Thoracic aorta (tissue), 2 donors: ENCODE data around the gene AFDN. TPM values are rescaled to one million over a fixed set of nuclear protein-coding genes. Genes with fewer than 3 reads are reported as not detected.

Experiments
- ATAC-seq: fragments of 150-250 bp; one replicate; pipeline ENCODE4 v1.8.0; 2017; ENCODE audit warnings: low read depth; ENCODE audit not compliant: insufficient number of reproducible peaks, low FRiP score
- DNase-seq: peaks from one replicate; pipeline ENCODE4 v3.0.0-alpha.2; 2020; ENCODE audit warnings: low spot score
- H3K27ac ChIP-seq, 2 donors: fragments of 200-600 bp; sonication (generic); 1 replicate in 1 of 2; 2 replicates in 1 of 2; pipeline ENCODE4 v1.5.1; 2016; ENCODE audit warnings: mild to moderate bottlenecking in 2 of 2, moderate library complexity in 2 of 2
- H3K27me3 ChIP-seq: fragments of 200-600 bp; sonication (generic); replicated peaks from 2 replicates; pipeline ENCODE4 v1.6.0; 2016; ENCODE audit warnings: mild to moderate bottlenecking; ENCODE audit not compliant: insufficient read depth
- H3K36me3 ChIP-seq: fragments of 200-600 bp; sonication (generic); one replicate; pipeline ENCODE4 v1.5.1; 2016
- H3K4me1 ChIP-seq, 2 donors: fragments of 200-600 bp; sonication (generic); 1 replicate in 1 of 2; 2 replicates in 1 of 2; pipeline versions ENCODE4 v1.5.1 to v1.6.0; 2016; ENCODE audit warnings: low read depth in 2 of 2, mild to moderate bottlenecking in 1 of 2; ENCODE audit not compliant: control insufficient read depth in 1 of 2
- H3K4me3 ChIP-seq: fragments of 200-600 bp; sonication (generic); 2 replicates; pipeline ENCODE4 v1.5.1; 2016; ENCODE audit warnings: mild to moderate bottlenecking
- H3K9me3 ChIP-seq: fragments of 200-600 bp; sonication (generic); 2 replicates; pipeline ENCODE4 v1.5.1; 2016
- total RNA-seq, 2 donors: library from RNA; depleted of rRNA; stranded (reverse); fragments of >200 nt; gene quantifications; one replicate each; pipeline versions ENCODE4 v1.1.0 to v1.2.3, GENCODE V29; 2016
- TF ChIP-seq, protein P1 (sequence below): fragments of 200-600 bp; sonication (generic); IDR thresholded peaks from one replicate; pipeline ENCODE4 v1.5.1; 2019; ENCODE audit warnings: antibody characterized with exemption

AFDN gene
- total RNA-seq, 2 donors from 2014 or later = 70.5 to 79.5 TPM

DNA sequence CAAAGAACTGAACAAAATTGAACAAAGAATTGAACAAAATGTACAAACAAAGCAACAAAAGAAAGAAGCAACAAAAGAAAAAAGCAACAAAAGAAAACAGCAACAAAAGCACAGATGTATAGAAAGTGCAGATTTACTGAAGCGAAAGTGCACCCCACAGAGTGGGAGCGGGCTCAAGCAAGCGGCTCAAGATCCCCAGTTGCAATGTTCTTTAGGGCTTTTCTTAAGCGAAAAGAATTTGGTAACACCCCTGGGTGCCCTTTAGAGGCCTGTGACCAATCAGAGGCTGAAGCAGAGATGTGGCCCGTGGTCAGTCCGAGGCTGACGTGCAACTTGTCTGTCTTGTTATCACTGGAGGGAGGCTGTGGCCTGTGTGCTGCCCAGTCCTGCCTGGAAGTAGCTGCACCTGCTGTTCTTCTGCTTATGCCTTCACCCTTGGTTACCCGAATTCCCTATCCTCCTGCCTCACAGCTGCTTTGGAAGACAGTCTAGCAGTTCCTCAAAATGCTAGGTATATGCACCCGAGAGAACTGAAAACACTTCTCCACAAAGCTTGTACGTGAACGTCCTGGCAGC lies 157.5 kb downstream of the AFDN start:
- no peaks in the 10 kb centered on the region for H3K36me3 ChIP-seq
- TF ChIP-seq, protein P1, sequence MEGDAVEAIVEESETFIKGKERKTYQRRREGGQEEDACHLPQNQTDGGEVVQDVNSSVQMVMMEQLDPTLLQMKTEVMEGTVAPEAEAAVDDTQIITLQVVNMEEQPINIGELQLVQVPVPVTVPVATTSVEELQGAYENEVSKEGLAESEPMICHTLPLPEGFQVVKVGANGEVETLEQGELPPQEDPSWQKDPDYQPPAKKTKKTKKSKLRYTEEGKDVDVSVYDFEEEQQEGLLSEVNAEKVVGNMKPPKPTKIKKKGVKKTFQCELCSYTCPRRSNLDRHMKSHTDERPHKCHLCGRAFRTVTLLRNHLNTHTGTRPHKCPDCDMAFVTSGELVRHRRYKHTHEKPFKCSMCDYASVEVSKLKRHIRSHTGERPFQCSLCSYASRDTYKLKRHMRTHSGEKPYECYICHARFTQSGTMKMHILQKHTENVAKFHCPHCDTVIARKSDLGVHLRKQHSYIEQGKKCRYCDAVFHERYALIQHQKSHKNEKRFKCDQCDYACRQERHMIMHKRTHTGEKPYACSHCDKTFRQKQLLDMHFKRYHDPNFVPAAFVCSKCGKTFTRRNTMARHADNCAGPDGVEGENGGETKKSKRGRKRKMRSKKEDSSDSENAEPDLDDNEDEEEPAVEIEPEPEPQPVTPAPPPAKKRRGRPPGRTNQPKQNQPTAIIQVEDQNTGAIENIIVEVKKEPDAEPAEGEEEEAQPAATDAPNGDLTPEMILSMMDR = no peak
- ATAC-seq (no peak), DNase-seq (no peak)
- no peaks in the 10 kb centered on the region for H3K27me3 ChIP-seq
- H3K27ac ChIP-seq = no peak overlapping the region
- H3K4me3 ChIP-seq = no peak overlapping the region
- no peaks in the 10 kb centered on the region for H3K4me1 ChIP-seq
- H3K9me3 ChIP-seq = no peaks in the 10 kb centered on the region

DNA sequence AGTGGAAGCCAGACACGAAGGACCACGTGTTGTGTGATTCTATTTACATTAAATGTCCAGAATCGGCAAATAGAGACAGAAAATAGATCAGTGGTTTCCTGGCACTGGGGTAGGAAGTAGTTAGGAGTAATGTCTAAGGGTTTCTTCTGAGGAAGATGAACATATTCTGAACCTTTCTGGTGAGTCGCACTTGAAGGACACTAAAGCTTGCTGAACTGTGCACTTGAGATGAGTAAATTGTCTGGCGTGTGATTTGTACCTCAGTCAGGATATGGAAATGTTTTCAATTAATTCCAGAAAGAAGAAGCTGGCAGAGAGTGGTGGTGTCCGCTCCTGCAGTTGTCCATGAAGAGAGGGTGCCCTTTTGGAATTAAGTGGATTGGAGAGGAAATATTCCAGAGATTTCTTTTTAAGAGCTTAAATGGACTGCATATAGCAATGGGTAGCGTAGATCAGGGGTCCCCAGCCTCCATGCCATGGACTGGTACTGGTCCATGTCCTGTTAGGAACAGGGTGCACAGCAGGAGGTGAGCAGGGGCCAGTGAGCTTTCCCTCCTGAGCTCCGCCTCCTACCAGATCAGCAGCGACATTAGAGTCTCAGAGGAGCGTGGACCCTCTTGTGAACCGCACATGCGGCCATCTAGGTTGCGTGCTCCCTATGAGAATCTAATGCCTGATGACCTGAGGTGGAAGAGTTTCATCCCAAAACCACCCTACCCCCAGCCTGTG lies 158.3 kb downstream of the AFDN start:
- H3K27ac ChIP-seq = no peak overlapping the region
- TF ChIP-seq, protein P1 = no peak
- H3K4me1 ChIP-seq = no peaks in the 10 kb centered on the region
- no peaks in the 10 kb centered on the region for H3K27me3 ChIP-seq
- no peaks in the 10 kb centered on the region for H3K36me3 ChIP-seq
- no peak overlapping the region for H3K4me3 ChIP-seq
- H3K9me3 ChIP-seq = no peaks in the 10 kb centered on the region
- DNase-seq (no peak), ATAC-seq (no peak)

DNA sequence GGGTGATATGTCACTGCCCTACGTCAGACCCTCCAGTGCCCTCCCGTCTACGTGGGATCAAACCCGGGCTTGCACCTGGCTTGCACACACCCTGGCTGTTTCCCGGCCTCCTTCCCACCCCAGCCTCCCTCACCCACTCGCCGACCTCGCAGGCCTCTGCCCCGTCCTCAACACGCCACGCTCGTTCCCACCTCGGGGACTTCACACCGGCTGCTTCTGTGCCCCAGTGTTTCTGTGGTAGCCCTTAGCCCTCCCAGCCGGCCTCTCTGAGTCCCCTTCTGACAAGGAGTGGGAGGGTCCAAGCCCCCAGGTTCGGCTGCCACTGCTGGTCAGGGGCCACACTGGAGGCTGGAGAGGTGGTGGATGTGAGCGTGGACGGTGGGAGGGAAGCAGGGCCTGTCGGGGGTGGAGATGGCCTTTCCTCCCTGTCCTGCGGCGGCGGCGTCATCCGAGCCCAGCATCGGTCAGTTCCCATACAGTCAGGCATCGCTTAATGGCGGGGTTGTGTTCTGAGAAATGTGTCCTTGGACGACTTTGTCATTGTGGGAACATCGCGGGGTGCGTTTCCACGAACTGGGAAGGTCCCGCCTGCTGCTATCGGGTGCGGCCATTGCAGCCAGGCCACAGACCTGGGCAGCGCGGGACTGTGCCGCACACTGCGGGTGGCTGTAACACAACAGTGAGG lies 159.3 kb downstream of the AFDN start:
- H3K4me3 ChIP-seq = no peak overlapping the region
- no peaks in the 10 kb centered on the region for H3K27me3 ChIP-seq
- no peaks in the 10 kb centered on the region for H3K4me1 ChIP-seq
- TF ChIP-seq, protein P1 = no peak
- H3K9me3 ChIP-seq = no peaks in the 10 kb centered on the region
- no peak for ATAC-seq
- H3K27ac ChIP-seq = no peak overlapping the region
- no peaks in the 10 kb centered on the region for H3K36me3 ChIP-seq
- DNase-seq = no peak

DNA sequence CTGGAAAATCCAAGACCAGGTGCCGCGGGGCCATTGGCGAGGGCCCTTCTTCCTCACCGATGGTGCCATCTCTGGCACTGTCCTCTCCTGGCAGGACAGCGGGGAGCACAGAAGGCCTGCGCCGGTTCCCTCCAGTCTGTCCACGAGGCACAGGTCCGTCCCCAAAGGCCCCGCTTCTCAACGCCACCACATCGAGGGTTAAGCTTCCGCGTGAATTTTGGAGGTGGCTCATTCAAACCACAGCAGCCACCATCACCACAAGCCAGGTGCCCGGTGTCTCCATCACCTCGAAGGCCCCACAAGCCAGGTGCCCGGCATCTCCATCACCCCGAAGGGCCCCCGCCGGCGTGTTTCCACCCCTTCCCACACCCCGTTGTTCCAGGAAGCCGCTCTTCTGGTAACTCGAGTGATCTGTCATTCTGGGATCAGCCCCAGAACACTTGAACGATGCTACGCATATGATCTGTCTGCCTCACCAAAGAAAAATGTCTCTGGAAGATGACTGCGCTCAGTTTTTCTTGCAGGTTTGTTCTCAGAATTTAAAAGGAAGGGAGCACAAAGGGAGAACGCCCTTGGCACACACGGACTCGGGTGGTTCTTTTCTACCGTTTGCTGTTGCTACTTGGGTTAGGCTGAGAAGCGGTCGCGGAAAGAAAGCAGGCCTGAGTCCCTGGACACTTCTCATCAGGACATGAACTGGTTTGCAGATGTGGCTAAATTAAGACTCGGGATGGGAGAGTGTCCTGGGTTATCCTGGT lies 160.9 kb downstream of the AFDN start:
- Histone ChIP-seq H3K4me1 (no peaks in the 10 kb centered on the region), H3K36me3 (no peaks in the 10 kb centered on the region), H3K27ac (no peak overlapping the region), H3K4me3 (no peak overlapping the region), H3K9me3 (no peaks in the 10 kb centered on the region), H3K27me3 (no peaks in the 10 kb centered on the region)
- DNase-seq = no peak
- no peak for ATAC-seq
- TF ChIP-seq, protein P1 = no peak

DNA sequence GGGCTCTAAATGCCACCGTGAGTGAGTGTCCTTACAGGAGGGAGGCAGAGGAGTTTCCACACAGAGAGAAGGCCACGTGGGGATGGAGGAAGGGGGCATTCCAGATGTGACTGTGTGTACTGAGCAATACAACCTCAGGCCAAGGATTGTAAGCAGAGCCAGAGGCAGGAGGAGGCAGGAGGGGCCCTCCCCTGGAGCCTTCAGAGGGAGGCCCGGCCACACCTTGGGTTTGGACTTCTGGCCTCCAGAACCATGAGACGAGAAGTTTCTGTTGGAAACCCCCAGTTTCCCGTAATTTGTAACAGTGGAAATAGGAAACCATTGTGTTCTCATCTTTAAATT lies 161.4 kb downstream of the AFDN start:
- DNase-seq (no peak), ATAC-seq (no peak)
- H3K27ac ChIP-seq = no peak overlapping the region

More for the DNA sequence above, 161.4 kb downstream of the AFDN start:
- H3K4me1 ChIP-seq = no peaks in the 10 kb centered on the region
- TF ChIP-seq, protein P1 = no peak
- H3K36me3 ChIP-seq = no peaks in the 10 kb centered on the region
- H3K27me3 ChIP-seq = no peaks in the 10 kb centered on the region
- no peak overlapping the region for H3K4me3 ChIP-seq
- no peaks in the 10 kb centered on the region for H3K9me3 ChIP-seq
